MM.1S (cell line): Measurements from ENCODE around the gene HOXC10.

Experiments
- EZH2 ChIP-seq: fragments of 300-600 bp; sonication (generic); optimal IDR thresholded peaks from 2 replicates; pipeline ENCODE3; 2017; ENCODE audit warnings: low read depth, mild to moderate bottlenecking, antibody characterized with exemption, low read length, mixed read lengths
- EZH2phosphoT487 ChIP-seq: fragments of 300-600 bp; sonication (generic); IDR thresholded peaks from 2 replicates; pipeline ENCODE4 v1.6.1; 2018; ENCODE audit warnings: antibody characterized with exemption, low read length
- TF ChIP-seq, protein P1 (sequence below): fragments of 300-600 bp; sonication (generic); IDR thresholded peaks from 2 replicates; pipeline ENCODE4 v1.5.1; 2016; ENCODE audit warnings: antibody characterized with exemption, low read length, mixed read lengths

DNA sequence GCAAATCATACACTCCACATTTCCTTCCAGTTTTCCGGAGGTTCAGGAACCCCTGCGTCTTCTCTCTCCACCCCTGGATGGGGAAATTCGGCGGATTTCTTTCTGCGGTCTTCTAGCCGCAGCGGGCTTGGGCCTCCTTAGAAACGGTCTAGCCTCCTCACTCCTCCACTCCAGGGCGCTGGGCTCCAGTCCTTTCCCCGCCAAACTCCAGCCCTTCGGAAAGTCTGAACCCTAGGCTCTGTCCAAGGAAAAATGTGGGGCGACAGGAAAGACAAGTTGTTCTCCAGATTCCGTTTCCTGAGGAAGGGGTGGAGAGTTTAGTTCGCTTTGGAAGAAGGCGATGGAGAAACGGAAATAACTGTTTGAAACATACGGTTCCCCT lies 1.4 kb upstream of the HOXC10 start:
- TF ChIP-seq, protein P1, sequence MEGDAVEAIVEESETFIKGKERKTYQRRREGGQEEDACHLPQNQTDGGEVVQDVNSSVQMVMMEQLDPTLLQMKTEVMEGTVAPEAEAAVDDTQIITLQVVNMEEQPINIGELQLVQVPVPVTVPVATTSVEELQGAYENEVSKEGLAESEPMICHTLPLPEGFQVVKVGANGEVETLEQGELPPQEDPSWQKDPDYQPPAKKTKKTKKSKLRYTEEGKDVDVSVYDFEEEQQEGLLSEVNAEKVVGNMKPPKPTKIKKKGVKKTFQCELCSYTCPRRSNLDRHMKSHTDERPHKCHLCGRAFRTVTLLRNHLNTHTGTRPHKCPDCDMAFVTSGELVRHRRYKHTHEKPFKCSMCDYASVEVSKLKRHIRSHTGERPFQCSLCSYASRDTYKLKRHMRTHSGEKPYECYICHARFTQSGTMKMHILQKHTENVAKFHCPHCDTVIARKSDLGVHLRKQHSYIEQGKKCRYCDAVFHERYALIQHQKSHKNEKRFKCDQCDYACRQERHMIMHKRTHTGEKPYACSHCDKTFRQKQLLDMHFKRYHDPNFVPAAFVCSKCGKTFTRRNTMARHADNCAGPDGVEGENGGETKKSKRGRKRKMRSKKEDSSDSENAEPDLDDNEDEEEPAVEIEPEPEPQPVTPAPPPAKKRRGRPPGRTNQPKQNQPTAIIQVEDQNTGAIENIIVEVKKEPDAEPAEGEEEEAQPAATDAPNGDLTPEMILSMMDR, result no peak
- TF ChIP-seq EZH2phosphoT487, result 0 out of 2 replicates have a peak, but pooled peaks have one; percentile 27
- peak; percentile 71 for TF ChIP-seq EZH2
